ENCODE results near the gene ARID3B.
"Not testable (repeated sequence)": the region's sequence is repeated elsewhere in the genome, so short reads cannot be mapped to it uniquely, and the experiment has no call there.

Gene ARID3B

GRCh38 chr15:74573987-74574386 is 33.0 kb downstream of the ARID3B start:
- DNase-seq, result peak; percentile 74

DNA sequence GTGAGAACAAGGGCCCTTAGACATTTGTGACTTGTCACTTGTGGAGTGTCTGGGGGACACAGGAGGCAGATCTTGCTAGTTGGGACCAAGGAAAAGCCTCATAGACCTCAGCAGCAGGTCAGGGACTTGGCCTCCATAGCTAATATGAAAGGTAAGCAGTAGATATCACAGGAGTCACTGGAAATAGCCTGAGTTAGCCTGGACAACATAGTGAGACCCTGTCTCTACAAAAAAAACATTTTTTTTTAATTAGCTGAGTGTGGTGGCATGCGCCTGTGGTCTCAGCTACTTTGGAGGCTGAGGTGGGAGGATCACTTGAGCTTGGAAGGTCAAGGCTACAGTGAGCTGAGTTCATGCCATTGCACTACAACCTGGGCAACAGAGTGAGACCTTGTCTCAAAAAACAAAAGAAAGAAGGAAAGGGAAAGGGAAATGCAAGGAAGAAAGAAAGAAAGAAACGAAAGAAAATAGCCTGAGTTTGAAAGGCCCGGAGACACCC is 37.5 kb downstream of the ARID3B start:
- DNase-seq, result no peak

DNA sequence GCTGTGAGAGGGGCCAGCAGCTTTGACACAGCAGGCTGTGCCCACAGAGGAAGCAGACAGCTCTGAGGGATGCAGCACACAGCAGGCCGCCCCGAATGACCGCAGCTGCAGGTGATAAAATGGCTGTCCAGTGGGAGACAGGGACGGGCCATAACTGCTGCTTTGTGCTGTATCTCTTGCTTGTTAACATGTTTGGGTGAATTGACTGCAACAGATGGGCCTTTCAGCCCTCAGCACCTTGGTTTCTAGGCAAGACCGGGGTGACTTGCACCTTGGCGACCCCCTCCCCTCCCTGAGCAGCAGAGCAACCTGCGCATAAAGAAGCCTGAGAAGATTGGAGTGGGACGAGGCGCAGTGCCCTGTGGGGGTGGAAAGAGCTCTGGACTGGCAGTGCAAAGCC is 38.0 kb downstream of the ARID3B start:
- DNase-seq, result no peak

GRCh38 chr15:74580538-74581350 is 39.7 kb downstream of the ARID3B start:
- no peak for DNase-seq

- no peak for DNase-seq
Observed at GRCh38 chr15:74584204-74584603, 43.2 kb downstream of the ARID3B start.

- DNase-seq, result no peak
Observed at GRCh38 chr15:74584779-74585178, 43.8 kb downstream of the ARID3B start.

DNA sequence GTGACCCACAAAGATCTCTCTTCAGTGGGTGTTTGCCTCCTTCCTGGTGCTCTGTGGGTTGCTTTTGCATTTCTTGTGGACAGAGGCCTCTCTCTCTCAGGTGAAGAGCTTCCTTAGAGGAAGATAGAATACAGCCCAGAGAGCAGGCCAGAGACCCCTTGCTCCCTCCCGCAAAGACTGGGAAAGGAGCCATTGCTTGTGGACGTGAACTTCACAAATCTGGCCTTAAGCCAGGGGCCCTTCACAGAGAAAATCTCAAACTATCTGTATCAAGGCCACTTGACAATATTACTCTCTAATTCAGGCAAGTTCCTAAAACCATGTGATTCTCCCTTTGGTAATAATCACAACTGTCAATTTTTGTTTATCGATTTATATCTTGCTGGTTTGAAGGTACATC is 44.2 kb downstream of the ARID3B start:
- no peak for DNase-seq

DNA sequence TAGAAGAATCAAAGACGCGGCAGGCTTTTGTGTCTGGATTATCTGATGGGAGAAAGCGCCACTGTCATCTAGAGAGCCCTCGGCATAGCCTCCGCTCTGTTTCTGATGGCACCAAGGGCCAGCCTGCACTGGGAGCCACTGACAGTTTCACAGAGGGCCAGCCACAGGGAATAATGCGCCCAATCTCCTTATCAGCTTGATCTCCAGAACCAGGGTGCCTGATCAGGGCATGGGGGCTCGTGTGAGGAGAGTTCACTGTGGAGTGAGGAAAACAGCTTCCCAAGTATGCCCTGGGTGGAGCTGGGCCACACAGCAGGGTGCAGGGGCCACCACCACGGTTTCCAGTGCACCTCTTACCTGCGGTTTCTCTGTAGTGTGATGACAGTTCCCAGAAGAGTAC is 44.8 kb downstream of the ARID3B start:
- DNase-seq, result no peak

- no peak for DNase-seq
Observed at GRCh38 chr15:74589826-74590225, 48.8 kb downstream of the ARID3B start.

DNA sequence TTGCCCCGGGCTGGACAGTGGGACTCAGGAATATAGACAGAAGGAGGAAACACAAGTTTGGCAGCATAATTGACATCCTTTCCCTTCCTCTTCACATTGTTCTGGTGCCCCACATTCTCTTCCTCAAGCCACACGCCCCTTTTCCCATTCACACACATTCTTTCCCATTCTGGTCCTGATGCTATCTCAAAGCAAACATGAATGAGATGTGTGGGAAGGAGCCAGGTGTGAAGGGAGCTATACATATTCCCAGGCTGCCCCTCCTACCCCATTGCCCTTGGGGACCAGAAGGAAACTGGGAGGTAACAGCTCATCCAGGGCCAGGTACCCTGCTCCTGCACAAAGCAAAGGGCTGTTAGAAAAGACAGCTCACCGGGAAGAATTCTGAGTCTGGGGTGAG is 51.2 kb downstream of the ARID3B start:
- DNase-seq, result no peak

DNA sequence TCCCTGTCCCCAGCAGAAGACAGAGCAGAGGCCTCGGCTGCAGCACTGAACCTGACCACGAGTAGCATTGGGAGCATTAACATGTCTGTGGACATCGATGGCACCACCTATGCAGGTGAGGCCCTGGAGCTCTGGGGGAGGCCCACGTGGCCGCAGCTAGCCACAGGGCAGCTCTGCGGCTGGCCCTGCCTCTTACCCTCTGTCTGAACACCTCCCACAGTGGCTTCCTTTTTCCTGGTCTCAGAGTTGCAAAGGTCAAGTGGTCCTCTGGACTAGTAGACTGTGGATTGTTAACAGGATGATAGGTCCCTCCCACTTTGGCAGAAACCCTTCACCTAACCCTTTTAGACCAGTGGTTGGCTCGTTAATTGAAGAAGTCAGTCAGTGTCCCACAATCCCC is 52.1 kb downstream of the ARID3B start:
- no peak for DNase-seq

DNA sequence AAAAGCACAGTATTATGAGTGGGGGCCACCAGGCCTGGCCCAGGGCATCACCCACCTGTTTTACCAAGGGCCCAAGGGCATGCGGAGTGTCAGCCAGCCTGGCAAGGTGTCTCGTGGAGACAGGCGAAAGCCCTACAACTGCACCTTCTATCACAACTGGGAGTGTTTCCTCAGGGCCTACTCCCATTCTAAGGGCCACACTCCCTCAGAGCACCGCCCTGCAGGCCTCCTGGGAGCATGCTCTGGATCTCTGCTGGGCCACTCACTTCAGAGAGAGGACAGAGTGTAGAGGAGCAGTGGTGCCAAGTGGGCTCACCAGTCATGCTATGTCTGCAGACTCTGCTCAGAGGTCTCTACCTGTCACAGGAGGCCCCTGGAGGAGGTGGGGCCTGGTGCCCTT is 53.4 kb downstream of the ARID3B start:
- no peak for DNase-seq

DNA sequence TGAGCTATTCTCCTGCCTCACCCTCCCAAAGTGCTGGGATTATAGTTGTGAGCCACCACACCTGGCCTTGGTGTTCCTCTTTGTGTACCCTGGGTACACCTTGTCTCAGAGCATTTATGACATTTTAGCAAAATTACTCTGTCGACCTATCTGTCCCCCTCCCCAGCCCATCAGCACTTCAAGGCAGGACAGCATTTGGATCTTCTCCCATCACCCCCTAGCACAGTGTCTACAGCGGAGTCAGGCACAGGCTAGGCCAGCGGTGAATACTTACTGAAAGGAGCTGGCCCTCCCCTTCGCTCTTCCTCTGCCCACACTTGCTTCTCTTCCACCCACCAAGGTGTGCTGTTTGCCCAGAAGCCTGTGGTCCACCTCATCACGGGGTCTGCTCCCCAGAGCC is 54.3 kb downstream of the ARID3B start:
- no peak for DNase-seq

DNA sequence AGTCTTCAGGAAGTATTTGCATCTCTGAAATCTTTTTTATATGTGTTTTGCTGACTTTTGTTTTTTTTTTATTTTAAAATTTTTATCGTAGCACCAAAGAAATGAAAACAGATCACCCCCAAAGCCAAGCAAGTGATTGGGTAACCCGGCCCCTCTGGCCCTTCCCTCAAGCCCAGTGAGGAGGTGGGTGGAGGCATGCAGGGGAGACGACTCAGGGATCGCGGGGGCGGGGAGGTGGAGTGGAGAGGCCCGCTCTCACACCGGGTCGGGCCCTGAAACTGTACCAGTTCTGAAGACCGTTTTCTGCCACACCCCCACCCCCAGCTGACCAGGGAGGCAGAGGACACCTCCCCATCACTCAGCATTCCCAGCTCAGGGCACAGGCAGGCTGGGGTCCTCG is 55.7 kb downstream of the ARID3B start:
- not testable (repeated sequence) for DNase-seq

- DNase-seq, result not testable (repeated sequence)
Observed at GRCh38 chr15:74597146-74597705, 56.2 kb downstream of the ARID3B start.

- DNase-seq, result peak; percentile 95
Observed at GRCh38 chr15:74598126-74598842, 57.3 kb downstream of the ARID3B start.

- DNase-seq, result no peak
Observed at GRCh38 chr15:74599156-74599555, 58.1 kb downstream of the ARID3B start.

DNA sequence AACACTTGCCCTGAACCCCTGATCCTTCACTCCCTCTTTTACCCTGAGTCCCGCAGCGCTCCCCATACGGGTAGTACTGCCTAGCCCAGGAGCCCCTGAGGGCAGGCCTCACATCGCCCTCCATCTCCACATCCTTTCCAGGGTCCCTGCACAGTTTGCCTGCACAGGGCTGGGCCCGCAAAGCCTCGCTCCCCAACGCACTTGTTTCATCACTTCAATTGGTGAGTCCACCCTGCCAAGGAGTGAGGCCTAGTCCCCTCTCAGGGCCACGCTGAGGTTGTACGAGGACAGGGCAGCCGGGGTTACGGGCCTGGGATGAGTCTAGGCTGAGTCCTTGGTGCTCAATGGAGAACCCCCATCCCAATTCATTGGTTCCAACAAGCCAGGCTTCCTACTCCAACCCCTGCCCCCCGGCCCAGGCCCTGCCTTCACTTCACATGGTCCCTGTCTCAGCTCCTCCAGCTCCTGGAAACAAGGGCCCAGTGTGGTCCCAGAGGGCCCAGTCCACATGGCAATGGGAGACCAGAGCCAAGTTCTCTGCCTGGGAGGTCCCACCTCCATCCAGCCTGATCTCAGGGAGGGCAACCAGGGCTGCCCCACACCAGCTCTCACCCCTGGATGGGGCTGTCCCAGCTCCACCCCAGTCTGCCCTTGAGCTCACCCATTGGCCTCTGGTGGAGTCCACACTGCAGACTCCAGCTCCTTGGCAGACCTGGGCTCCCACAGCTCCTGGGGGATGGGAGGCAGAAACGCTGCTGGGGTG is 62.2 kb downstream of the ARID3B start:
- DNase-seq, result no peak

- no peak for DNase-seq
Observed at GRCh38 chr15:74603789-74604705, 63.0 kb downstream of the ARID3B start.

- no peak for DNase-seq
Observed at GRCh38 chr15:74604983-74605794, 64.2 kb downstream of the ARID3B start.

- no peak for DNase-seq
Observed at GRCh38 chr15:74605795-74606150, 64.8 kb downstream of the ARID3B start.

Data from NCI-H82 (cell line).